ENCODE results near the gene IFI27L1.

The IFI27L1 gene

GRCh38 chr14:94115631-94116030, 34.5 kb downstream of the IFI27L1 start:
- no peak for DNase-seq

DNA sequence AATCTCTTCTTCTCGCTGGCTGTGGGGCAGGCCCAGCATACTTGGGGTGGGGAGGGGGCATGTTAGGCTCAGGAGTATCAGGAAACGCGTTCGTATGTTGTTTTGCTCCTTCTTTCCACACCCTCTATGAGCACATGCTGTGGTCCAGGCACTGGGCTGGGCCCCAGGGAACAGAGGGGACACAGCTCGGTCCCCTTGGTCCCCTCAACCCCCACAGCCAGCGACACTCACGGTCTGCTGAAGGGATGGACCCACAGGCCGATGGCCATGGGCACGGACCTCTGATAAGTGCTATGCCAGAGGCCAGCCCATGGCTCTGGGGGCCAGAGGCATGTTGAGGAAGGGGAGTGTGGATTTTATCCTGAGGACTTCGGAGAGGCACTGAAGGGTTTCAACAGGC, 35.6 kb downstream of the IFI27L1 start:
- DNase-seq: no peak

GRCh38 chr14:94117856-94118255, 36.7 kb downstream of the IFI27L1 start:
- no peak for DNase-seq

DNA sequence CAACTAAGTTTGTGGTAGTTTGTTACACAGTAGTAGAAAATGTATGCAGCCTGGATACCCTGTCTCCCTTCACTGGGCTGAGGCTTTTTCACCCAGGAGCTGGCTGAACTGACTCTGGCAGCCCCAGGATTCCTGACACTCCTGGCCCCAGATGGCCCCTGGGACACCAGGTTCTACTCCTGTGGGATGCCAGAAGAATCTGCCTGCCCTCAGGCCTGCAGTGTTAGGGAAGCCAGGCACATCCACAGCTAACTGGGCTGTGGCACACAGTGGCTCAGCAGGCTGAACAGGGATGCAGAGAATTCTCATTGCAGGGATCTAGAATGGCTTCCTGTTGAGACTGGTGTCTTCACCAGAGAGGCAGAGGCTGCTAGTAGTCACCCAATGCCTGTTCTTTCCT, 38.0 kb downstream of the IFI27L1 start:
- no peak for DNase-seq

GRCh38 chr14:94120667-94121340, 39.7 kb downstream of the IFI27L1 start:
- peak; percentile 22 for DNase-seq

DNA sequence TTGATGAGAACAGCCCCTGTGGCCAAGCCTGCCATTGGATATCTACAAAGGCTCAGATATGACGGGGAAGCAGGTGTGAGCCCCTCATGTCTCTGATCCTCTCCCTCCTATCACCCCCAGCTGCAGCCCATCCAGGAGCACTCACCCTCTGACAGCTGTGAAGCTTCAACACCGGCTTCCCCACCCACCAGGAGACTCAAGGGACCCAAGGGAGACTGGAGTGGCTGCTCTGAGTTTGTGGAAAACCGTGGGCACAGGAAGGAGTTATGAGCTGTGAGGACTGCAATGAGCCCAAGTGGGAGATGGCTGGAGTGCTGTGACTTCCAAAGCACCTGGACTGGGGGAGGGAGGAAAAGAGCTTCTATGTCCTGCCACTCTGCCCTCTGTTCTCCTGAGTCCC, 40.4 kb downstream of the IFI27L1 start:
- DNase-seq: no peak

GRCh38 chr14:94122438-94122837, 41.3 kb downstream of the IFI27L1 start:
- DNase-seq: no peak

GRCh38 chr14:94123296-94123695, 42.2 kb downstream of the IFI27L1 start:
- DNase-seq: no peak

- no peak for DNase-seq
Measured at GRCh38 chr14:94123868-94124267, 42.8 kb downstream of the IFI27L1 start.

GRCh38 chr14:94124582-94125377, 43.7 kb downstream of the IFI27L1 start:
- DNase-seq: no peak

DNA sequence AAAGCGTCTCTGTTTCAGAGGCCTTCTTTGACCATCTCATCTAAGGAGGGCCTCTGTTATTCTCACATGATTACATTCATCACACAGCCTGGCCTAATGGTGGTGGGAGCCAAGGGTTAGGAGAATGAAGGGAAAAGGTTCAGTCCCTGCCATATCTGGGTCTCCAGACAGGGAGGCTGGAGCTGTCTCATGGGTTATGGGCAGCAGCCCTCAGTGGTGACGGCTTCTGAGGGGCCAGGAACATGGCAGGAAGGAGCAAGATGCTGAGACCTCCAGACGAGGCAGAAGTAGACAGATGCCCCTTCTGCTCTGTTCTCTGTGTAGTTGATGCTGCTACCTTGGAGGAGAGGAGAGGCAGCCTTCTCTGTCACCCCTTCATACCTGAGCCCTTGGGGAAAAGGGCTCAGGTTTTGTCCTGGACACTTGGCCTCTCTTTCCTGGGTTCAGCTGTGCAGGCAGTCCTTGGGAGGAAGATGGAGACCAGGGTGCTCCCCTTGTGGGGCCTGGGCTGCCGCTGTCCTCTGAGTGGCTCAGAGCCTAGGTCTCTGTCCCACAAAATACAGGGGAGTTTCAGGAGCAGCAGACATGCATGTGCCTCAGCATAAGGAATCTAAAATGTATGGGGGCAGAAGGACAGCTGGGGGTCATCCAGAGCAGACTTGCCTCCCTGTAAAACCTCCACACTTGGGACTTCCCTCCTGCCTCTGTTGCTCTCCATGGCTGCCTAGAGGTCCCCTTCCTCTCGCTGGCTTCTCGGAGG, 44.7 kb downstream of the IFI27L1 start:
- no peak for DNase-seq

- DNase-seq: no peak
Measured at GRCh38 chr14:94126419-94126677, 45.2 kb downstream of the IFI27L1 start.

DNA sequence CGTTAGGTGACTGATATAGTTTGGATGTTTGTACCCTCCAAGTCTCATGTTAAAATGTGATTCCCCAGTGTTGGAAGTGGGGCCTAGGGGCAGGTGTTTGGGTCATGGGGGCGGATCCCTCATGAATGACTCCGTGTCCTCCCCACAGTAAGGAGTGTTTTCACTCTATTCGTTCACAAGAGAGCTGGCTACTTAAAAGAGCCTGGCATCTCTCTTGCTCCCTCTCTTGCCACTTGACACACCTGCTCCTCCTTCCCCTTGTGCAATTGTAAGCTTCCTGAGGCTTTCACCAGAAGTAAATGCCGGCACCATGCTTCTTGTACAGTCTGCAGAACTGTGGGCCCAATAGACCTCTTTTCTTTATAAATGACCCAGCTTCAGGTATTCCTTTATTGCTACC, 45.7 kb downstream of the IFI27L1 start:
- no peak for DNase-seq

DNA sequence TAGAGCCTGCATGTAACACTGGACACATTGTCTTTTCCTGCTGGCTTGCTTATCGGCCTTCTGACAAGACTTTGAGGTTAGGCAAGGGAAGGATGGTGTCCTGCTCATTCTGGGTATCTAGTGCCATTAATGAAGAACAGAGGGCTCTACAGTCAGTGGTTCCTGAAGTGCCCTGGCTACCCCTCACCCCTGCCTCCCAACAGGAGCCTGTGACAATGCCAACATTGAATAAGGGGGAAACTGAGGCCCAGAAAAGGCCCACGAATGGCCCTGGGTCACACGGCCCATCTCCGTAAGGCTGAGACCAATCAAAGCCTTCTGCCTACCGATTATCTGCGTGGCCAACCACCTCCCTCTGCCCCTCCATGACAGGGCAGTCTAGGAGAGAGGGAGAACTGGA, 46.2 kb downstream of the IFI27L1 start:
- DNase-seq: no peak

GRCh38 chr14:94128216-94128839, 47.2 kb downstream of the IFI27L1 start:
- no peak for DNase-seq

GRCh38 chr14:94129111-94129757, 48.1 kb downstream of the IFI27L1 start, which contains the start of gene IFI27L2:
IFI27L2 (minus strand) TSS chr14:94129604; CDS start chr14:94129564, 40 bp downstream.
- DNase-seq: peak; percentile 84

GRCh38 chr14:94129758-94130414, 48.8 kb downstream of the IFI27L1 start:
- DNase-seq: peak; percentile 39

DNA sequence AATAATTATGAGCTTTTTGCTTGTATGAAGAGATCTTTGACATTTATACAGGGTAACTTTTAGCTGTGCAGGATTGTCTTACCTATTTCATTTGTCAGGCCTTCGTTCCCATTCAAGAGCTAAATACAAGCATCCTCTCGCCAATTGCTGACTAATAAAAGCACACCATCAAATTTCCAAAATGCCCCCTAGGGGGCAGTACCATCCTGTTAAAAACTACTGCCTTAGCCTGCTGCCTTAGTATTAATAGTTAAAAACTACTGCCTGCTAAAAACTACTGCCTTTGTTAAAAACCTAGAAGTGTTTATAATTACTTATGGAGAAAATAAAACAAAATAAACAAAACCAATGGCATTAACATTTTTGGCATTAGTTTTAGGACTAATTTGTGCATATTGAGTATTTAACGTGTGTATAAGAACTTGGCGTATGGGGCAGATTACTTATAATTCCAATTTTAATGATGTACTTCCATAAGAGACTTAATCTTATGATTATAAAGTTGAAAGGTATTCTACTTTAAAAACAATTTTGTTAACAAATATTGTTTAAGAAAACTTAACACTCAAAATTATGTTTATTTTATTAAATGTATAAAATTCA, 51.3 kb downstream of the IFI27L1 start:
- peak; percentile 66 for DNase-seq

GRCh38 chr14:94135476-94135875, 54.4 kb downstream of the IFI27L1 start:
- no peak for DNase-seq

- DNase-seq: peak; percentile 76
Measured at GRCh38 chr14:94136575-94137331, 55.6 kb downstream of the IFI27L1 start.

DNA sequence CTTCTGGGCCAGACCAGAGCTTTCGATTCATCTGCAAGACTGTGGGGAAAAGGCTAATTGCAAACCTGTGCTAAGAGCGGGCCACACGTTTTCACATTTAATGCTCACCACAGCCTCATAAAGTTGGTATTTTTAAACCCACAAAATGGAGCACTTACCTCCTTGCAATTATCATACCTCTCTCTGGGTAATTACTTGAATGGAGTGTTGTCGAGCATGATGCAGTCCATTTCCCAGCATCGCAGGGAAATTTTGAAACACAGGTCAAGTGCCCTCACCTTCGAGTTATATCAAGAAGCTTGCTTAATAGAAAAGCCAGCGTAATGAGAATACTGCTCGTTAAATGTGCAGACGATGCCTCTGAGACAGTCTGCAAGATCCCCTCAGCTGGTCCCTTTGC, 57.1 kb downstream of the IFI27L1 start:
- DNase-seq: no peak
